Stimulated activated CD4-positive, alpha-beta T cell treated with anti-CD3 and anti-CD28 coated beads, Interleukin-1b, Interleukin-23, amount 100 ng/mL, for 48 hours (primary cell): ENCODE measurements around the gene SUPV3L1.
A peak's percentile ranks its signal among the peaks of the same experiment; 100 is the strongest.
"Not testable (repeated sequence)": the region's sequence is repeated elsewhere in the genome, so short reads cannot be mapped to it uniquely, and the experiment has no call there.

Source experiments
- DNase-seq: peaks from one replicate; pipeline ENCODE4 v3.0.0-alpha.2; 2020

The SUPV3L1 gene

DNA sequence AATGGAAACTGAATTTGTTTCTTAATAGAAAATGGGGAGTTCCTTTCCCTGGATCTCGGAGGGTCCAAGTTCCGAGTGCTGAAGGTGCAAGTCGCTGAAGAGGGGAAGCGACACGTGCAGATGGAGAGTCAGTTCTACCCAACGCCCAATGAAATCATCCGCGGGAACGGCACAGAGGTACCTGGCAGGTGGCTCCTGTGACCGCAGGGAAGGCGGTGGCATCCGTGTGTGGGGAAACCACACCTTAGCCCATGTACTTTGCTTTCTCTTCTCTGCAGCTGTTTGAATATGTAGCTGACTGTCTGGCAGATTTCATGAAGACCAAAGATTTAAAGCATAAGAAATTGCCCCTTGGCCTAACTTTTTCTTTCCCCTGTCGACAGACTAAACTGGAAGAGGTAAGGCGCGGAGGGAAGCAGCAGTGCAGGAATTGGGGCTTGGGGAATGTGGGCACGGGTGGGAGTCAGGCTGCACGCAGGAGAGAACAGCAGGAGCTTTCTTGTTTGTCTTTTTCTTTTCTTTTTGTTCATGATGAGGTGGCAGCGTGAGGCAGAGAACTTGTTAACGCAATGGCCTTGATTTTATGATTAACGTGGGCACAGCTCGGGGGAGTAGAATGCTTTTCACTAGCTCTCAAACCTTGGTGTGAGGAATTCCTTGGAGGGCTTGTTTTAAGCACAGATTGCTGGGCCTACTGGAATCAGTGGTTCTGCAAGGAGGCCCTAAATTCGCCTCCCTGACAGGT lies 52.9 kb downstream of the SUPV3L1 start:
- peak; percentile 11 for DNase-seq

GRCh38 chr10:69234447-69234846 lies 54.4 kb downstream of the SUPV3L1 start:
- DNase-seq = no peak

- DNase-seq = peak; percentile 84
These were observed 57.6 kb downstream of the SUPV3L1 start for GRCh38 chr10:69237528-69238159.

DNA sequence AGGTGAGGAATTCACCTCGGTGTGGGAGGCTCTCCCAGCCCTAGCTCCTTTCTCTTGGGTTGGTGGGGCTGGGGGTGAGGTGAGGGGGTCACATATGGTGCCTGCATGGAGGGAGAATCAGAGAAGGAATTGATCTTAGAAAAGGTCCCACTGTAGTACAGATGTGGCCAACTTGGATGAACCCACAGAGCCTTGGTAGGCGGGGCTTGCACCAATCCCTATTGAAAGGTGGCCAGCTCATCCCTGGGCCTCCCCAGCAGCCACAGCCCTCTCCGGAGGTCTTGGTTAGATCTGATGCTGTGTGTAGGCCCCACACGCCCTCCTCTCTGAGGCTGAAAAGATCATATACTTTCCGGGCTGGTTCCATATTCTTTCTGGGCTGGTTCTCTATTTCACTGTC lies 59.1 kb downstream of the SUPV3L1 start:
- DNase-seq = no peak

DNA sequence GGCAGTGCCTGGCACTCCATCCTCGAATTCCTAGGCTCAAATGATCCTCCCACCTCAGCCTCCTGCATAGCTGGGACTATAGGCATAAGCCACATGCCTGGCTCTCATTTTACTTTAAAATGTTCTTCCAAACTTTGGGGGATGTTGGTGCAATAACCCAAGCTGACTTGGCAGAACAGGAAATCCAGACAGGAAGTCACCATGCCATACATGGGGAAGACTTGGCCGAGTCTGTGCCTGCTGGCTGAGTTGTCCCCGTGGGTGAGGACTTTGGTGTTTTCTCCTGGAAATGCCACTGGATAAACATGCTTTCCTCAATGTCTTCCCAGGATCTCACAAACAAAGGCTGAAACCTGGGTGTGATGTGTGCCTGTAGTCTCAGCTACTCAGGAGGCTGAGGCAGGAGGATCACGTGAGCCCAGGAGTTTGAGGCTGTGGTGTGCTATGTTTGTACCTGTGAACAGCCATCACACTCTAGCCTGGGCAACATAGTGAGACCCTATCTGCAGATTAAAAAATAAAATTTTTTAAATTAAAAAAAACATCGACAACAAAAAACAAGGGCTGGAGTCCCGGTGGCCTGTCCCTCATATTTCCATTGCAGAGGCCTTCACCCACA lies 59.9 kb downstream of the SUPV3L1 start:
- no peak for DNase-seq

- DNase-seq = no peak
These were observed 60.4 kb downstream of the SUPV3L1 start for GRCh38 chr10:69240455-69240854.

GRCh38 chr10:69241575-69241974 lies 61.5 kb downstream of the SUPV3L1 start:
- DNase-seq = no peak

DNA sequence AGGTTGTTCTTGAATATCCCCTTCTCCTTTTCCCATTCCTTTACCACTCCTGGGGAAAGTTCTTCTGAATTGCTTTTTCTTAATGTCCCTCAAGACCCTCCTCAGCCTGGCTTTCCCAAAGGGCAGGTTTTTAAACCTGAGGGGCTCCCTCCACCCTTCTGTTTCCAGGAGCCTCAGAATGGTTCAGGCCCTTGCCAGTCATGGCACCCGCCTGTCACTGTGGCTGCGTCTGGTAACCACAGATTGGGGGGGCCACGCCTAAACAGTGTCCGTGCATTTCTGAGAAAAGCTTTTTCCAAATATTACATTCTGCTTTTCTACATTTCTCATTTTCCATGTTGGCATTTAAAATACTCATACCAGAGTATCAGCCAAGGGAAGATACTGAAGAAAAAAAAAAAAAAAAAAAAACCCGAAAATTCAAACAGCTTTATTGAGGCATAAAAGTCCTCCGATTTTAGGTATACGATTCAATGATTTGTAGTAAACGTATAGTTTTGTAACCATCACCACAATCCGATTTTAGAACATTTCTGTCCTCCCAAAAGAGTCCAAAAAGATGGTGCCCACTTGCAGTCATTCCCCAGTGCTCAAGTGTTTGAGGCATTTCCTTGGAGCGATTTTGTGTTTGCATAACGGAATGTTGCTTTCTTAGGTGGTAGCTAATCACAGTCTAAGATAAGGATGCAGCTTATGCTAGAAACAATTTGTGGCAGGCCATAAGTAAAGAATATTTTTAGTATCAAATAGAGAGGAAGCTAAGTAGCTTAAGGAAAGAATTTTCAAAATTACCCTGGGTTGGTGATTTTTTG lies 62.2 kb downstream of the SUPV3L1 start:
- no peak for DNase-seq

- no peak for DNase-seq
These were observed 62.8 kb downstream of the SUPV3L1 start for GRCh38 chr10:69242852-69243212.

- DNase-seq = no peak
These were observed 63.8 kb downstream of the SUPV3L1 start for GRCh38 chr10:69243817-69244216.

- no peak for DNase-seq
These were observed 66.0 kb downstream of the SUPV3L1 start for GRCh38 chr10:69246036-69246435.

DNA sequence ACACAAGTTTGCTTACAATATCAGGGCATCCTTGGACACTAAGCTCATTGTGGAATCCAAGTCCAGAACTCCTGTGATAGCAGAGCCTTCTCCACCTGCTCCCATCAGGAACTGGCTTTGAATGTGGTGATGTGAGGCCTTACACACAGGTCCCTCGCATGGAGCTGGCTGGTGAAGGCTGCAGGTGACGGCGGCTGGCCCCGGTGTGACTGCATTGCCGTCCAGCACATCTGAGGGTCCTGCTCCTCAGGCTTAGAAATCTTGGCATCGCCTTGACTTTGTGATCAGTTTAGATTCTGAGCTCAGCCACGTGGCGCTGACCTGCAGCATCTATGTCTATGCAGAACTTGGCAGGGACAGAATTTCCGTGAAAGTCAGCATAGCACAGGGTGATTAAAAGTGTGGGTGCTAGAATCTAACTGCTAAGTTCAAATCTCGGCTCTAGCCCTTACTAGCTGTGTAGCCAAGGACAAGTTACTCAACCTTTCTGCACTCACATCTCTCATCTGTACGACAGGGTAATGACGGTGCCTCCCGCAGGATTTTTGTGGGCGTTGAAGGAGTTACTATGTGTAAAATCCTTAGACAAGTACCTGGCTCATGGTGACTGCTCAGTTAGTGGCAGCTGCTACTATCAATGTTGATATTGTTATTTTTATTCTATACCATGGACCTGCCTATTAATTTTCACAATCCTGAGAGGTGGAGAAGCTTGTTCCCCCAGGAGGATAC lies 66.7 kb downstream of the SUPV3L1 start:
- DNase-seq = no peak

- DNase-seq = no peak
These were observed 67.3 kb downstream of the SUPV3L1 start for GRCh38 chr10:69247313-69247710.

GRCh38 chr10:69248117-69248730 lies 68.2 kb downstream of the SUPV3L1 start:
- no peak for DNase-seq

- DNase-seq = no peak
These were observed 70.0 kb downstream of the SUPV3L1 start for GRCh38 chr10:69250041-69250440.

DNA sequence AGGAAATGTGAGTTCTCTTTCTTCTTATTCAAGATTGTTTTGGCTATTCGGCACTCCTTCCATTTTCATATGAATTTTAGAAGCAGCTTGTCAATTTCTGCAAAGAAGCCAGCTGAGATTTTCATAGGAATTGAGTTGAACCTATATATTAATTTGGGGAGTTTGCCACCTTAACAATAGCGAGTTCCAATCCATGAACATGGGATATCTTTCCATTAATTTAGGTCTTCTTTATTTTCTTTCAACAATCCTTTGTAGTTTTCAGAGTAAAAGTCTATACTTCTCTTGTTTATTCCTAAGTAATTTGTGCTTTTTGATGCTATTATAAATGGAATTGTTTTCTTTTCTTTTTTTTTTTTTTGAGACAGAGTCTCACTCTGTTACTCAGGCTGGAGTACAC lies 71.4 kb downstream of the SUPV3L1 start:
- not testable (repeated sequence) for DNase-seq

GRCh38 chr10:69253171-69253570 lies 73.1 kb downstream of the SUPV3L1 start:
- DNase-seq = no peak

DNA sequence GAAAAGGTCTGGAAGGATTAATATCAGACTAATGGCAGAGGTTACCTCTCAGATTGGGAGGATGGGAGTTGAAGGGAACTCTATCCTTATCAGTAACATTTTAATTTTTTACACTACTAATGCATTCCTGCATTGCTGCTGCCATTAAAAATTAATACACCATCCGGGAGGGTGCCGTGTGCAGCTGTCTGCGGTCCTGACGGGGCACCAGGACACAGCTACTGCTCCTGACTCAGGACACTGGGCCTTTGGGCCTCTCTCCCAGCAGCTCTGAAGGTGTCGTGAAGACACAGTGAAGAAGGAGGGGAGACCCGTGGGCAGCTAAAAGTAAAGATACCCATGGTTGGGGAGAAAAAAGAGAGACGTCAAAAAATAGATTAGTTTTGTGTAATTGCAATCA lies 74.8 kb downstream of the SUPV3L1 start:
- DNase-seq = no peak
